SK-N-SH treated with all-trans-retinoic acid at 6 μM for 48 hours (cell line): ENCODE measurements around the gene DBI.

Source experiments
- CSDC2 ChIP-seq: fragments of 250-450 bp; sonication (Bioruptor Pico); IDR thresholded peaks from 2 replicates; pipeline ENCODE4 v1.5.0; 2020; ENCODE audit warnings: mild to moderate bottlenecking, moderate library complexity
- GLIS3 ChIP-seq: fragments of 250-450 bp; sonication (Bioruptor Pico); IDR thresholded peaks from 2 replicates; pipeline ENCODE4 v1.5.0; 2020; ENCODE audit warnings: mild to moderate bottlenecking, moderate library complexity
- ISL1 ChIP-seq: fragments of 250-450 bp; sonication (Bioruptor Pico); IDR thresholded peaks from 2 replicates; pipeline ENCODE4 v2.1.2; 2022; ENCODE audit warnings: mild to moderate bottlenecking, moderate library complexity
- OSR1 ChIP-seq: fragments of 250-450 bp; sonication (Bioruptor Pico); IDR thresholded peaks from 2 replicates; pipeline ENCODE4 v1.8.0; 2022; ENCODE audit warnings: moderate library complexity, mild to moderate bottlenecking, inconsistent platforms
- RARB ChIP-seq: fragments of 250-450 bp; sonication (Bioruptor Pico); IDR thresholded peaks from 2 replicates; pipeline ENCODE4 v1.8.0; 2021; ENCODE audit warnings: mild to moderate bottlenecking, moderate library complexity
- ZFP3 ChIP-seq: fragments of 250-450 bp; sonication (Bioruptor Pico); IDR thresholded peaks from 2 replicates; pipeline ENCODE4 v1.5.0; 2020; ENCODE audit warnings: mild to moderate bottlenecking, moderate library complexity
- ZNF565 ChIP-seq: fragments of 450-650 bp; formaldehyde crosslinking; conservative IDR thresholded peaks from 2 replicates; pipeline ENCODE4 v1.5.0; 2020; ENCODE audit warnings: low read depth, mild to moderate bottlenecking, moderate library complexity
- ZNF8 ChIP-seq: fragments of 450-650 bp; formaldehyde crosslinking; IDR thresholded peaks from 2 replicates; pipeline ENCODE4 v1.5.0; 2020; ENCODE audit warnings: mild to moderate bottlenecking, moderate library complexity
- TF ChIP-seq, protein P1 (sequence below): fragments of 250-450 bp; sonication (Bioruptor Pico); IDR thresholded peaks from 2 replicates; pipeline ENCODE4 v1.8.0; 2020; ENCODE audit warnings: mild to moderate bottlenecking, moderate library complexity, borderline replicate concordance
- TF ChIP-seq, protein P2 (sequence below): fragments of 250-450 bp; sonication (Bioruptor Pico); IDR thresholded peaks from 2 replicates; pipeline ENCODE4 v1.5.1; 2020; ENCODE audit warnings: low read depth, mild to moderate bottlenecking, moderate library complexity
- TF ChIP-seq, protein P3 (sequence below): fragments of 250-450 bp; sonication (Bioruptor Pico); IDR thresholded peaks from 2 replicates; pipeline ENCODE4 v1.5.1; 2021; ENCODE audit warnings: mild to moderate bottlenecking, moderate library complexity
- TF ChIP-seq, protein P4 (sequence below): fragments of 250-450 bp; sonication (Bioruptor Pico); IDR thresholded peaks from 2 replicates; pipeline ENCODE4 v1.5.0; 2020; ENCODE audit warnings: mild to moderate bottlenecking, moderate library complexity

DNA sequence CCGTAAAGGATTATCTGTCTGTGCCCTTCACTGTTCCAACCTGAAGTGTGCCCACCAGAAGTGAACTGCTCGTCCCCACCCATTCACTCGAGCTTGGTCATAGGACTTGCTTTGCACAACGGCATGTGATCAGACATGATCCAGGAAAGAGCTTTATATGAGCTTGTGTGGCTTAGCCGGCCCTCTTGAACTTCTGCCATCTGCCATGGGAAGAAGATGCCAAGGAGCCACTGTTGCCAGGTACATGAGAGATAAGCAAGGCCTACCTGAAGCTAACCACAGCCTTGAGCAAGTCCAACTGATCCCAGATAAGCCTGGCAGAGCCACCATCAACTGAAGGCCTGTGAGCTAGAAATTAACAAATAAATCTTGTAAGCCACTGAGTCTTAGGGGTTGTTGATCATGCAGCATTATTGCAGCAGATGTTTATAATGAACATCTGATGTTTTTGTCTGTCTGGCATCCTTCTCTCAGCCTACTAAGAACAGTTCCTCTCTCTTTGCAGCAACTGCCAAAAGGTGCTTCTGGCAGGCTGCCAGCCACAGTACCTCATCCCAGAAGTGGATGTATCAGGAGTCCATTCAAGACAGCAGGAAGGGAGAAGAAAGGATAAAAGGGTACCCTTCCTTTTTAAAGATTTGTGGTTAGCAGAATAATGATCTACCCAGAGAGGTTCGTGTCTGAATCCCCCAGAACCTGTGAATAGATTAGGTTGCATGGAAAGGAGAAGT is 16.8 kb downstream of the DBI start:
- TF ChIP-seq, protein P1, sequence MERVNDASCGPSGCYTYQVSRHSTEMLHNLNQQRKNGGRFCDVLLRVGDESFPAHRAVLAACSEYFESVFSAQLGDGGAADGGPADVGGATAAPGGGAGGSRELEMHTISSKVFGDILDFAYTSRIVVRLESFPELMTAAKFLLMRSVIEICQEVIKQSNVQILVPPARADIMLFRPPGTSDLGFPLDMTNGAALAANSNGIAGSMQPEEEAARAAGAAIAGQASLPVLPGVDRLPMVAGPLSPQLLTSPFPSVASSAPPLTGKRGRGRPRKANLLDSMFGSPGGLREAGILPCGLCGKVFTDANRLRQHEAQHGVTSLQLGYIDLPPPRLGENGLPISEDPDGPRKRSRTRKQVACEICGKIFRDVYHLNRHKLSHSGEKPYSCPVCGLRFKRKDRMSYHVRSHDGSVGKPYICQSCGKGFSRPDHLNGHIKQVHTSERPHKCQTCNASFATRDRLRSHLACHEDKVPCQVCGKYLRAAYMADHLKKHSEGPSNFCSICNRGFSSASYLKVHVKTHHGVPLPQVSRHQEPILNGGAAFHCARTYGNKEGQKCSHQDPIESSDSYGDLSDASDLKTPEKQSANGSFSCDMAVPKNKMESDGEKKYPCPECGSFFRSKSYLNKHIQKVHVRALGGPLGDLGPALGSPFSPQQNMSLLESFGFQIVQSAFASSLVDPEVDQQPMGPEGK (CRISPR knock-in tag): no peak
- no peak for TF ChIP-seq ZNF565 (CRISPR knock-in tag)
- TF ChIP-seq, protein P2, sequence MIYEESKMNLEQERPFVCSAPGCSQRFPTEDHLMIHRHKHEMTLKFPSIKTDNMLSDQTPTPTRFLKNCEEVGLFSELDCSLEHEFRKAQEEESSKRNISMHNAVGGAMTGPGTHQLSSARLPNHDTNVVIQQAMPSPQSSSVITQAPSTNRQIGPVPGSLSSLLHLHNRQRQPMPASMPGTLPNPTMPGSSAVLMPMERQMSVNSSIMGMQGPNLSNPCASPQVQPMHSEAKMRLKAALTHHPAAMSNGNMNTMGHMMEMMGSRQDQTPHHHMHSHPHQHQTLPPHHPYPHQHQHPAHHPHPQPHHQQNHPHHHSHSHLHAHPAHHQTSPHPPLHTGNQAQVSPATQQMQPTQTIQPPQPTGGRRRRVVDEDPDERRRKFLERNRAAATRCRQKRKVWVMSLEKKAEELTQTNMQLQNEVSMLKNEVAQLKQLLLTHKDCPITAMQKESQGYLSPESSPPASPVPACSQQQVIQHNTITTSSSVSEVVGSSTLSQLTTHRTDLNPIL (CRISPR knock-in tag): no peak
- no peak for TF ChIP-seq GLIS3 (CRISPR knock-in tag)
- TF ChIP-seq, protein P3, sequence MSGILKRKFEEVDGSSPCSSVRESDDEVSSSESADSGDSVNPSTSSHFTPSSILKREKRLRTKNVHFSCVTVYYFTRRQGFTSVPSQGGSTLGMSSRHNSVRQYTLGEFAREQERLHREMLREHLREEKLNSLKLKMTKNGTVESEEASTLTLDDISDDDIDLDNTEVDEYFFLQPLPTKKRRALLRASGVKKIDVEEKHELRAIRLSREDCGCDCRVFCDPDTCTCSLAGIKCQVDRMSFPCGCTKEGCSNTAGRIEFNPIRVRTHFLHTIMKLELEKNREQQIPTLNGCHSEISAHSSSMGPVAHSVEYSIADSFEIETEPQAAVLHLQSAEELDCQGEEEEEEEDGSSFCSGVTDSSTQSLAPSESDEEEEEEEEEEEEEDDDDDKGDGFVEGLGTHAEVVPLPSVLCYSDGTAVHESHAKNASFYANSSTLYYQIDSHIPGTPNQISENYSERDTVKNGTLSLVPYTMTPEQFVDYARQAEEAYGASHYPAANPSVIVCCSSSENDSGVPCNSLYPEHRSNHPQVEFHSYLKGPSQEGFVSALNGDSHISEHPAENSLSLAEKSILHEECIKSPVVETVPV: no peak
- no peak for TF ChIP-seq CSDC2 (CRISPR knock-in tag)
- no peak for TF ChIP-seq ISL1
- TF ChIP-seq, protein P4, sequence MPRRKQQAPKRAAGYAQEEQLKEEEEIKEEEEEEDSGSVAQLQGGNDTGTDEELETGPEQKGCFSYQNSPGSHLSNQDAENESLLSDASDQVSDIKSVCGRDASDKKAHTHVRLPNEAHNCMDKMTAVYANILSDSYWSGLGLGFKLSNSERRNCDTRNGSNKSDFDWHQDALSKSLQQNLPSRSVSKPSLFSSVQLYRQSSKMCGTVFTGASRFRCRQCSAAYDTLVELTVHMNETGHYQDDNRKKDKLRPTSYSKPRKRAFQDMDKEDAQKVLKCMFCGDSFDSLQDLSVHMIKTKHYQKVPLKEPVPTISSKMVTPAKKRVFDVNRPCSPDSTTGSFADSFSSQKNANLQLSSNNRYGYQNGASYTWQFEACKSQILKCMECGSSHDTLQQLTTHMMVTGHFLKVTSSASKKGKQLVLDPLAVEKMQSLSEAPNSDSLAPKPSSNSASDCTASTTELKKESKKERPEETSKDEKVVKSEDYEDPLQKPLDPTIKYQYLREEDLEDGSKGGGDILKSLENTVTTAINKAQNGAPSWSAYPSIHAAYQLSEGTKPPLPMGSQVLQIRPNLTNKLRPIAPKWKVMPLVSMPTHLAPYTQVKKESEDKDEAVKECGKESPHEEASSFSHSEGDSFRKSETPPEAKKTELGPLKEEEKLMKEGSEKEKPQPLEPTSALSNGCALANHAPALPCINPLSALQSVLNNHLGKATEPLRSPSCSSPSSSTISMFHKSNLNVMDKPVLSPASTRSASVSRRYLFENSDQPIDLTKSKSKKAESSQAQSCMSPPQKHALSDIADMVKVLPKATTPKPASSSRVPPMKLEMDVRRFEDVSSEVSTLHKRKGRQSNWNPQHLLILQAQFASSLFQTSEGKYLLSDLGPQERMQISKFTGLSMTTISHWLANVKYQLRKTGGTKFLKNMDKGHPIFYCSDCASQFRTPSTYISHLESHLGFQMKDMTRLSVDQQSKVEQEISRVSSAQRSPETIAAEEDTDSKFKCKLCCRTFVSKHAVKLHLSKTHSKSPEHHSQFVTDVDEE (CRISPR knock-in tag): no peak
- no peak for TF ChIP-seq OSR1 (CRISPR knock-in tag)
- TF ChIP-seq RARB (CRISPR knock-in tag): no peak
- no peak for TF ChIP-seq ZFP3
- TF ChIP-seq ZNF8 (CRISPR knock-in tag): no peak
